Renal pelvis (tissue), 4 donors: ENCODE data around the gene BCKDK. TPM values are rescaled to one million over a fixed set of nuclear protein-coding genes. Genes with fewer than 3 reads are reported as not detected.
"Not testable (repeated sequence)": the region's sequence is repeated elsewhere in the genome, so short reads cannot be mapped to it uniquely, and the experiment has no call there.

ENCODE experiments used
- DNase-seq: peaks from one replicate; pipeline ENCODE4 v3.0.0-alpha.2; 2013
- polyA plus RNA-seq, 3 donors: library from polyadenylated mRNA; unstranded; fragments of 120-200 nt; gene quantifications; one replicate each; pipeline ENCODE4 v1.2.1, GENCODE V29; 2013; ENCODE audit not compliant: insufficient read length in 3 of 3

The BCKDK gene
- polyA plus RNA-seq, 3 donors, result 40.4 to 47.7 (median 41.6) TPM

- DNase-seq, result no peak
Measured at GRCh38 chr16:31090540-31090939, 17.6 kb upstream of the BCKDK start.

GRCh38 chr16:31092330-31092729 is 15.9 kb upstream of the BCKDK start:
- no peak for DNase-seq

DNA sequence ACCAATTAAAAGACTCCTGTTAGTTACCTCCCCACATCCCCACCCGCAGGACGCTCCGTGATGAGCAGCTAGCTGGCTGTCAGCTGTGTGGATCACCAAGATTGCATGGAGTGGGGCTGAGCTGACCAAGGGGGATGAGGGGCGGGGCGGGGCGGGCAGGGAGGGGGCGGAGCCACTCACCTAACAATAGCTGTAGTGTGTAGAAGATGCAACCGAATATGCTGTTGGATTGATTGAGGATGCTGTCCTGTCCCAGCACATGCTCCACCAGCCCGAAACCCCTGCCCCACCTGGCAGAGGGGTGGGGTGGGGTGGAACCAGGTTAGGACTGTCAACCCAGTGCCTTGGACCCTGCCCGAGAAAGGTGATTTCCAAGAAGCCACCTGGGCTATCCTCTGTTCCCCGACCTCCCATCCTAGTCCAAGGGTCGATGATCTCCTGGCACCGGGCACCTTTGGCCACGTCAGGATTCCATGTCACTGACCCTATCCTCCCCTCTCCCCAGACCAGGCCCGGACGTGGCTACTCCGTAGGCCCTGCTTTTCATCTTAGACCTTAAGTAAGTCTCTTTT is 15.0 kb upstream of the BCKDK start:
- DNase-seq, result peak; percentile 11

- DNase-seq, result peak; percentile 11
Measured at GRCh38 chr16:31094088-31094423, 14.1 kb upstream of the BCKDK start.

DNA sequence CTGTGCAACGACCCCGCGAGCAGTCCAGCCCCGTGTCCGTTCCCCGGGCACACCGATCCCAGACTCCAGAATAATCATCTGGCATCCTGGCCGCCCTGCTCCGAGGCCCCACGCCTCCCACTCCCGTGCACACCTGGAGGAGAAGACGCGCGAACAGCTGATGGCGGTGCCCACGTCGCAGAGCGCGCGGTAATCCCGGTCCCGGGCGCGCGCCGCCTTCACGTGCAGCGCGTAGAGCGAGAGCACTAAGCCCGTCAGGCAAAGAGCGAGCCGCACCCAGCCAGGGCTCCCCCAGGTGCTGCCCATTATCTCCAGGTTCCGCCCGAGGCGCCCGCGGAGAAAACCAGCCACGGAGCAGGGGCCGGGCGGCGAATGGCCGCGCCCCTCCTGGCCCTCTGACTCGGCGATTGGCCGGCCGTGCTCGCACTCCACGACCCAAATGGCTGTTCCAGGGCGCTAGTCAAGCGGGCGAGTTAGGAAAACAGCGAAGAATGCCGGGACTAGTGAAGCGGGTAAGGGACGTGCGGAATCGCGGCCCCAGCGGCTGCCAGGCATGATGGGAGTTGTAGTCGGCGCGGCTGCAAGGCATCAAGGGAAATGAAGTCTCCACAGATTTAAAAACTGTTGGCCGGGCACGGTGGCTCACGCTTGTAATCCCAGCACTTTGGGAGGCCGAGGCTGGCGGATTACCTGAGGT is 13.6 kb upstream of the BCKDK start, which contains the start of gene VKORC1:
Gene VKORC1 (minus strand): TSS at position 374 of the 697 bp plus-strand sequence. CDS start 68 bp downstream, at position 306.
- peak; percentile 93 for DNase-seq

DNA sequence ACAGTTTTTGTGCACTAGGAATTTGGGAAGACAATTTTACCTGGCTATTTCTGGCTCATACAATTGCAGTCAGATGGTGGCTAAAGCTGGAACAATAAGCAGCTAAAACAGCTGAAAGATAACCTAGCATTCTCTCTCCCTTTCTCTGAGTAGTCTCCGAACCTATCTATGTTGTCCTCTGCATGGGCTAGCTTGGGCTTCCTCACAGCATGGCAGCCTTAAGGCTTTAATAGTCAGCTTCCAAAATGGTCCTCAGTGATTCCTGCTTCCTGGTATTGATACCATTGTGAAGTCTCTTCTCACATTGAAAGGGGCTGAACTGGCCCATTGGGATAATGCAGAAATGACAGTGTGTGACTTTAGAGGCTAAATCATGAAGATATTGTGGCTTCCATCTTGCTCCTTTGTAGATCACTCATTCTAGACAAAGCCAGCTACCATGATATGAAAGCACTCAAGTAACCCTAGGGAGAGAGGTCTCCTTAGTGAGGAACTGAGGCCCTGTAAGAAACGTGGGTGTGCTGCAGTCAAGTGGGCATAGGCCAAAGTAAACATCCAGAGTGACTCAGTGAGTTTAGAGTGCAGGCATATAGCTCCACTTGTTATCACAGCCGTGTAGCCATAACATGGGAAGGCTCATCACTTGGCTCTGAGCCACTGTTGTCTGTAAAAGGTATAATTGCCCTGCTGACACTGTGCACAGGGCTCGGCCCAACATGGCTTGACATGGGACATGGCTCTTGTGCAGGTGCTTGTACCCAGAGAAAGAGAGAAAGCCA is 8.1 kb upstream of the BCKDK start:
- no peak for DNase-seq

GRCh38 chr16:31100876-31101641 is 7.1 kb upstream of the BCKDK start:
- DNase-seq, result not testable (repeated sequence)

DNA sequence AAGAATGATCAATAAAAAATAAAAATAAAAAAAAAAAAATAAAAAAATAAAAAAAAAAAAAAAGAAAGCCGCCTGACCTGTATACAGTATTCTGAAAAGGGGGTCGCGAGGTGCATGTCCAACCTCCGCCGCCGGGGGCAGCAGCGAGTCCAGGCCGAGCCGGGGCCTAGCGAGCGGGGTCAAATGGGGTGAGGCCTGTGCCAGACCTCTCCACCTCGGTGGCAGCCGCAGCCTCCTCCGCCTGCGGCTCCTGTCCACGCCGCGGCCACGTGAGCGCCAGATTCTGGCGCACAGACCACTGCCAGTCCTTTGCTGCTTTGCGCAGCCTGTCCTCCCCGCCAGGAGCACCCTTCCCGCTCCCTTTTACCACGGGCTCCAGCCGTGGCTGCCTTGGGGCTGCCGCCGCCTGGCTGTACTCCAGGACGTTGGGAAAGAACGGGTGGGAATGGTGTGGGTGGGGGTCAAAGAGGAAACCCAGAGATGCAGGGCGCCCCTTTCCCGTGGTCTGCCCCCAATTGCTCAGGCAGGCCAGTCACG is 2.4 kb upstream of the BCKDK start:
- DNase-seq, result no peak

DNA sequence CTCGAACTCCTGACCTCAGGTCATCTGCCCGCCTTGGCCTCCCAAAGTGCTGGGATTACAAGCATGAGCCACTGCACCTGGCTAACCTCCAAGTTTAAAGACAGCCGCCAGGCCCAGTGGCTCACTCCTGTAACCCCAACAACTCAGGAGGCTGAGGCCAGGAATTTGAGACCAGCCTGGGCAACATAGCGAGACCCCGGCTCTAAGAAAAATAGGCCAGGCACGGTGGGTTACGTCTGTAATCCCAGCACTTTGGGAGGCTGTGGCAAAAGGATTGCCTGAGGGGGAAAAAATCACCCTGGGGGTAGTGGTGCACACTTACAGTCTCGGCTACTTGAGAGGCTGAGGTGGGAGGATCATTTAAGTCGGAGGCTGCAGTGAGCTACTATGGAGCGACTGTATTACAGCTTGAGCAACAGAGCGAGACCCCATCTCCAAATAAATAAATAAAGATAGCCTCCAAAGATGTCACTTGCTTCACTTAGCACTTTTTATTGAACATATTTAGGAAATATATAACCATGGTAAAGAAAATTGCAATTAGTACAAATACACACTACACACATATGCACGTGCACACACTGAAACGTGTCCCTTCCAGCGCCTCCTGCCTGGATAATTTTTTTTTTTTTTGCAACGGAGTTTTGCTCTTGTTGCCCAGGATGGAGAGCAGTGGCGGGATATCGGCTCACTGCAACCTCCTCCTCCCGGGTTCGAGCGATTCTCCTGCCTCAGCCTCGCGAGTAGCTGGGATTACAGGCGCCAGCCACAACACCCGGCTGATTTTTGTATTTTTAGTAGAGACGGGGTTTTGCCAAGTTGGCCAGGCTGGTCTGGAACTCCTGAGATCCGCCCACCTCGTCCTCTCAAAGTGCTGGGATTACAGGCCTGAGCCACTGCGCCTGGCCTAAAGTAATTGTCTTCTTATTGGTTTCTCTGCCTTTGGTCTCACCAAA is 1.4 kb upstream of the BCKDK start:
- DNase-seq, result no peak

DNA sequence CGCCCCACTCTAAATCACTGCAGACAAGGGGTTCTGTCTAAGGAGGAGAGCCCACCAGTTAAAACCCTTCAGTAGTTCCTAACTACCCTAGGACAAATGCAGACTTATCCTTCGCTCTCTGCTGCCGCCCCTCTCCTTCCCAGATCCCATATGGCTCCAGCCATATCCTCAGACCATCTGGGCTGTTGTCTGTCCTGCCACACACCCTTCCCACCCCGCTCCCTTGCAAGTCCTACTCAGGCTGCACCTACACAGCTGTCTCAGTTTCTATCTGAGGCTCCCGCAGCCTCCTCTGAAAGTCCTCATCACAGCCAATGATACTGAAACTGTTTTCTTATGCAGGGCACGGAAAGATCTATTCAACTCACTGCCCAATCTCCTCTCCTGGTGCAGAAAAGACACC is 720 bp upstream of the BCKDK start:
- DNase-seq, result no peak

GRCh38 chr16:31108794-31109558 is 790 bp downstream of the BCKDK start:
- no peak for DNase-seq

DNA sequence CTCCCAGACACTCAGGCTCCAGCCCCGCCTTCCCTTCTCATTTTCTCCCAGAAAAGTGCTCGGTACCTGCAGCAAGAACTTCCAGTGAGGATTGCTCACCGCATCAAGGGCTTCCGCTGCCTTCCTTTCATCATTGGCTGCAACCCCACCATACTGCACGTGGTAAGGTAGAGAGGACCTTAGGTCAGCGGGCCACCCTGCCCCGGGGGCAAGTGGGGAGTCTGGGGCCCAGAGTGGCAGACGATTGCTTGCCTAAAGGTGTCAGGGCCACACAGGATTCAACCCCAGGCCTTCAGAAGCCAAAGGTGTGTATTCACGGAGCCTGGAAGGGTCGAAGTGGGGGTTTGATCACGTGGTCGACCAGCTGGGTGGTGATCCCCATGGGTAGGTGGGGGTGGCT is 1.4 kb downstream of the BCKDK start:
- DNase-seq, result no peak

- DNase-seq, result no peak
Measured at GRCh38 chr16:31110106-31111034, 2.2 kb downstream of the BCKDK start.

DNA sequence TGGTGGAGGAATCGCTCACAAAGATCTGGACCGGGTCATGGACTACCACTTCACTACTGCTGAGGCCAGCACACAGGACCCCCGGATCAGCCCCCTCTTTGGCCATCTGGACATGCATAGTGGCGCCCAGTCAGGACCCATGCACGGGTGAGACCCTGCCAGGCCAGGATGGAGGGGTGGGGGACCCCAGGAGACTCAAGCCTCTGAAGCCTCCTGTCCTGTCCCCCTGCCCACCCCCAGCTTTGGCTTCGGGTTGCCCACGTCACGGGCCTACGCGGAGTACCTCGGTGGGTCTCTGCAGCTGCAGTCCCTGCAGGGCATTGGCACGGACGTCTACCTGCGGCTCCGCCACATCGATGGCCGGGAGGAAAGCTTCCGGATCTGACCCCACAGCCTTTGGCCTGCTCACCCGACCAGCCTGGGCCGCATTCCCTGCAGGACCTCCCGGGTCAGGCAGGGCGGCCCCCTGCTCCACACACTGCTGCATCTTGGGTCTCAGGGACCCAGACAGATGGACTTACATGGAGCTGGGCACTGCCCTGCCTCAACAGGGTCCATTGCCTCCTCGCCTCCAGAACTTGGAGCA is 3.8 kb downstream of the BCKDK start:
- DNase-seq, result no peak

DNA sequence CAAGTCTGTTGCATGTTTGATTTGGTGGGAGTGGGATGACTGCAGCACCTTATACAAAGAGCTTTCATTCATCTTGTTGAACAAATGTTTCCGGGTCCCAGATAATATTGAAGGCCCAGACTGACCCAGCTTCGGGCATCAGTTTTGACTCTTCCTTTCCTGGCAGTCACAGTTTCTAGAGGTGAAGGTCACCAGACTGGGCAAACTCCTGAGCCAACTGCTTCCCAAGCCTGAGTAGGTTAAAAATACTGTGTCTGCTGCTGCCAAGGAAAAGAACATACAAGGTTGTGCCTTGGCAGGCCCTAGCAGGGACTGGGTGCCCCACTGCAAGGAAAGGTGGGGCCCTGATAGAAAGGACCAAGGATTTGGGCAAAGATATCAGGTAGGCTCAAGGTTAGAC is 4.5 kb downstream of the BCKDK start:
- DNase-seq, result no peak

- no peak for DNase-seq
Measured at GRCh38 chr16:31113121-31114120, 5.2 kb downstream of the BCKDK start.

DNA sequence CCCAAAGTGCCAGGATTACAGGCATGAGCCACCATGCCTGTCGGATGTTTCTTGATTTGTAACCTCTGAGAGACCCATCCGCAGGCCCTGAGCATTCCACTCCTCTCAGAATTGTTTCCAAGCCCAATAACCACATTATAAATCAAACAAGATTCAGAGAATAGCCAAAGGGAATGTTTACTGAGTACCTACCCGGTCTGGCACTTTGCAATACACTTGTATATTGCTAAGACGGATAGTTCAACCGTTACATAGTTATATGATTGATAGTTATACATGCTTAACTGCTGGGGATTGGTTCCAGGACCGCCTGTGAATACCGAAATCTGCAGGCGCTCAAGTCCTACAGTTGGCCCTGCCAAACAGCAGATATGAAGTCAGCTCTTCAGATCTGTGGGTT is 6.3 kb downstream of the BCKDK start:
- no peak for DNase-seq
